A549 (cell line): ENCODE measurements around the gene SHANK3.

Experiments
- CBX2 ChIP-seq: fragments of 200-600 bp; sonication (generic); IDR thresholded peaks from 2 replicates; pipeline ENCODE4 v1.6.1; 2016; ENCODE audit warnings: low read depth, mild to moderate bottlenecking, borderline replicate concordance
- CEBPB ChIP-seq, 2 experiments: fragments of >200 bp in 1 of 2; sonication (Bioruptor Twin) in 1 of 2; formaldehyde crosslinking in 1 of 2; IDR thresholded peaks; 2 replicates each; pipeline ENCODE4 v1.6.1; 2012 to 2016
- EHF ChIP-seq: fragments of 250-450 bp; sonication (Bioruptor Pico); IDR thresholded peaks from 2 replicates; pipeline ENCODE4 v1.5.0; 2020; ENCODE audit warnings: mild to moderate bottlenecking
- EP300 ChIP-seq, 2 experiments: fragments of >200 bp; sonication (Bioruptor Twin); formaldehyde crosslinking; IDR thresholded peaks; 2 replicates in 1 of 2; 3 replicates in 1 of 2; pipeline ENCODE4 v1.6.1; 2016 to 2017
- NPAS2 ChIP-seq: fragments of 250-450 bp; sonication (Bioruptor Pico); IDR thresholded peaks from 2 replicates; pipeline ENCODE4 v1.8.0; 2022; ENCODE audit warnings: mild to moderate bottlenecking, moderate library complexity, borderline replicate concordance
- POLR2A ChIP-seq: IDR thresholded peaks from 2 replicates; pipeline ENCODE4 v1.6.1; 2012; ENCODE audit warnings: mild to moderate bottlenecking, low read length
- REST ChIP-seq: fragments of 200-600 bp; sonication (generic); IDR thresholded peaks from 2 replicates; pipeline ENCODE4 v1.6.1; 2016; ENCODE audit warnings: antibody characterized with exemption, mild to moderate bottlenecking, moderate library complexity
- ZFP36 ChIP-seq: fragments of 450-650 bp; IDR thresholded peaks from 2 replicates; pipeline ENCODE4 v1.6.1; 2014; ENCODE audit warnings: borderline replicate concordance; ENCODE audit not compliant: partially characterized antibody
- TF ChIP-seq, protein P1 (sequence below): fragments of >200 bp; sonication (Bioruptor Twin); formaldehyde crosslinking; IDR thresholded peaks from 3 replicates; pipeline ENCODE4 v1.5.1; 2016

DNA sequence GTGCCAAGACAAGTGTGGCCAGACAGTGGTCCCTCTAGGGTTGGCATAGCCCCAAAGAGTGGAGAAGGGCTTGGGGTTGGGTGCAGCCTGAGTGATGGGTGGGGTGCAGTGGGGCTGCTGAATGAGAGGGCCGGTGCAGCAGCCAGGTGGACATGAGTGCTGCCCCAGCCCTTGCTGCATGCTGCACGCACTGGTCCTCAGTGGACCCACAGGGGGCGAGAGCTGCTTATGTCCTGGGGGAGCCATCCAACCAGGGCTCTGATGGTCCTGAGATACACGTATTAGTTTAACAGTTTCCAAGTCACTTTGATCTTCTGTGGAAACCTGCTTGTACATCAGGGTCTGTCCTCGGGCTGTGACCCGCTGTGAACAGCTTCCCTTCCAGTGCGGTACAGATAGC lies 41.5 kb downstream of the SHANK3 start:
- no peak for TF ChIP-seq CEBPB (IDR thresholded peaks at IDR 0.05)
- no peak for TF ChIP-seq CBX2
- no peak for TF ChIP-seq POLR2A
- TF ChIP-seq, protein P1, sequence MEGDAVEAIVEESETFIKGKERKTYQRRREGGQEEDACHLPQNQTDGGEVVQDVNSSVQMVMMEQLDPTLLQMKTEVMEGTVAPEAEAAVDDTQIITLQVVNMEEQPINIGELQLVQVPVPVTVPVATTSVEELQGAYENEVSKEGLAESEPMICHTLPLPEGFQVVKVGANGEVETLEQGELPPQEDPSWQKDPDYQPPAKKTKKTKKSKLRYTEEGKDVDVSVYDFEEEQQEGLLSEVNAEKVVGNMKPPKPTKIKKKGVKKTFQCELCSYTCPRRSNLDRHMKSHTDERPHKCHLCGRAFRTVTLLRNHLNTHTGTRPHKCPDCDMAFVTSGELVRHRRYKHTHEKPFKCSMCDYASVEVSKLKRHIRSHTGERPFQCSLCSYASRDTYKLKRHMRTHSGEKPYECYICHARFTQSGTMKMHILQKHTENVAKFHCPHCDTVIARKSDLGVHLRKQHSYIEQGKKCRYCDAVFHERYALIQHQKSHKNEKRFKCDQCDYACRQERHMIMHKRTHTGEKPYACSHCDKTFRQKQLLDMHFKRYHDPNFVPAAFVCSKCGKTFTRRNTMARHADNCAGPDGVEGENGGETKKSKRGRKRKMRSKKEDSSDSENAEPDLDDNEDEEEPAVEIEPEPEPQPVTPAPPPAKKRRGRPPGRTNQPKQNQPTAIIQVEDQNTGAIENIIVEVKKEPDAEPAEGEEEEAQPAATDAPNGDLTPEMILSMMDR = no peak
- no peak for TF ChIP-seq EHF (CRISPR knock-in tag)
- no peak for TF ChIP-seq REST
- TF ChIP-seq ZFP36 = no peak
- no peak for TF ChIP-seq EP300 (IDR thresholded peaks at IDR 0.05)
- TF ChIP-seq NPAS2 (CRISPR knock-in tag) = no peak
